Psoas muscle (tissue), 8 donors: Measurements from ENCODE around the gene IRF1. TPM values are rescaled to one million over a fixed set of nuclear protein-coding genes. Genes with fewer than 3 reads are reported as not detected.

Source experiments
- ATAC-seq, 4 donors: fragments of 200-7000 bp; cut with Tn5 transposase; one replicate each; pipeline ENCODE4 v1.9.1; 2020; ENCODE audit warnings: moderate library complexity in 3 of 4, mild to moderate bottlenecking in 2 of 4
- DNase-seq, 2 donors: peaks; one replicate each; pipeline ENCODE4 v3.0.0-alpha.2; 2020
- H3K27ac ChIP-seq: fragments of 200-600 bp; one replicate; pipeline ENCODE4 v1.8.0; 2022
- H3K27me3 ChIP-seq, 3 donors: fragments of 200-600 bp in 1 of 3; one replicate each; pipeline versions ENCODE4 v1.6.1 to v1.8.0; 2013 to 2022; ENCODE audit warnings: low read length in 2 of 3, mild to moderate bottlenecking in 2 of 3, moderate library complexity in 1 of 3; ENCODE audit not compliant: insufficient read depth in 3 of 3
- H3K36me3 ChIP-seq, 2 donors: fragments of 200-600 bp in 1 of 2; one replicate each; pipeline versions ENCODE4 v1.6.1 to v1.8.0; 2013 to 2022; ENCODE audit warnings: low read depth in 1 of 2, mild to moderate bottlenecking in 1 of 2, moderate library complexity in 1 of 2; ENCODE audit not compliant: insufficient read depth in 1 of 2
- H3K4me1 ChIP-seq: fragments of 200-600 bp; one replicate; pipeline ENCODE4 v1.8.0; 2022
- H3K4me3 ChIP-seq: fragments of 200-600 bp; one replicate; pipeline ENCODE4 v1.8.0; 2022; ENCODE audit warnings: mild to moderate bottlenecking
- H3K9me3 ChIP-seq: fragments of 200-600 bp; one replicate; pipeline ENCODE4 v1.8.0; 2022
- WGBS, 3 donors: extraction: QIAGEN DNeasy Blood & Tissue Kit; methylation state at CpG; one replicate each; pipeline versions ENCODE4 v1.1.6 to v1.1.7; 2013; 5-methylcytosine and 5-hydroxymethylcytosine counted together
- intact Hi-C, 2 donors: fragments of 100-400 bp; cut with DNase I; formaldehyde crosslinking; loops; one replicate each; pipeline versions ENCODE4 v1.11.0 to v1.14.2; 2022
- polyA plus RNA-seq, 3 donors: library from polyadenylated mRNA; stranded (reverse); fragments of 200-250 nt; gene quantifications; one replicate each; pipeline ENCODE4 v1.2.3, GENCODE V29; 2013
- total RNA-seq, 4 donors: library from RNA; stranded (reverse); fragmentation: NEBNext Ultra II Directional in 2 of 4; extraction: Animal tissue kit (Norgen Biotek cat#: 25700) in 2 of 4; gene quantifications; one replicate each; pipeline versions ENCODE4 v1.2.1 to v1.2.4, GENCODE V29; 2021 to 2023
- TF ChIP-seq, protein P1 (sequence below): fragments of 200-600 bp; IDR thresholded peaks from one replicate; pipeline ENCODE4 v1.8.0; 2022; ENCODE audit warnings: antibody characterized with exemption
- donor health status: healthy with polysubstance abuse.
- donor health status: DM: no; HTN: no; CAD: no; lungs with moderate emphysema.
- donor health status: Bipolar disorder and iron deficiency.
- donor health status: healthy.
- donor health status: DM: yes; HTN: yes; CAD: no.
- donor health status: DM: no; HTN: no; CAD: no.
- donor health status: DM: no; HTN: no; CAD: no.
- donor health status: DM: yes; HTN: yes; CAD: no.

IRF1 gene
- total and polyA plus RNA-seq, 7 donors, result 4.7 to 18.8 (median 11.8) TPM

DNA sequence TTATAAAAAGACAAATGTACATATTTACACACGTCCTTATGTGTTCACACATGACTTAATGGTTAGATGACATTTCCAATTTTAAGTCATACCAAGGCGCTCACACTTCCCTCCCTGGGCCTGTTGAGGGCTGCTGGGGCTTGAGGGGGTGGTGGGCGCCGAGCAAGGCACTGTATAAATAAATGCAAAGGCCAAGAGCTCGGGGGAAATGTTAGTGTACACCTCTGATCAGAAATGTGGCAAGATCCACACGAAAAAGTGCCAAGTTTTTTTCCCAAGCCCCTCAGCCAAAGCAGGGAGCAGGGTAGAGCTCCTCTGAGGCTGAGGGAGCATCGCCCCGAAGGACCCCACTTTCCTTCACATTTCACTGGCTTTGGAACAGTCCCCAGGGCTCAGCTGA is 7.5 kb downstream of the IRF1 start:
- no peak overlapping the region for H3K27ac ChIP-seq
- no peak for DNase-seq
- H3K9me3 ChIP-seq, result no peaks in the 10 kb centered on the region
- peaks cover 6% of the 10 kb centered on the region for H3K4me1 ChIP-seq
- 79 to 89% (median 87%) methylated on average over 8 of the region's 8 CpGs for WGBS, 3 donors
- H3K4me3 ChIP-seq, result no peak overlapping the region
- no peak for ATAC-seq
- intact Hi-C loops, result no loop called here
- peaks cover 0 to 52% of the 10 kb centered on the region in 2 donors for H3K36me3 ChIP-seq
- TF ChIP-seq, protein P1, sequence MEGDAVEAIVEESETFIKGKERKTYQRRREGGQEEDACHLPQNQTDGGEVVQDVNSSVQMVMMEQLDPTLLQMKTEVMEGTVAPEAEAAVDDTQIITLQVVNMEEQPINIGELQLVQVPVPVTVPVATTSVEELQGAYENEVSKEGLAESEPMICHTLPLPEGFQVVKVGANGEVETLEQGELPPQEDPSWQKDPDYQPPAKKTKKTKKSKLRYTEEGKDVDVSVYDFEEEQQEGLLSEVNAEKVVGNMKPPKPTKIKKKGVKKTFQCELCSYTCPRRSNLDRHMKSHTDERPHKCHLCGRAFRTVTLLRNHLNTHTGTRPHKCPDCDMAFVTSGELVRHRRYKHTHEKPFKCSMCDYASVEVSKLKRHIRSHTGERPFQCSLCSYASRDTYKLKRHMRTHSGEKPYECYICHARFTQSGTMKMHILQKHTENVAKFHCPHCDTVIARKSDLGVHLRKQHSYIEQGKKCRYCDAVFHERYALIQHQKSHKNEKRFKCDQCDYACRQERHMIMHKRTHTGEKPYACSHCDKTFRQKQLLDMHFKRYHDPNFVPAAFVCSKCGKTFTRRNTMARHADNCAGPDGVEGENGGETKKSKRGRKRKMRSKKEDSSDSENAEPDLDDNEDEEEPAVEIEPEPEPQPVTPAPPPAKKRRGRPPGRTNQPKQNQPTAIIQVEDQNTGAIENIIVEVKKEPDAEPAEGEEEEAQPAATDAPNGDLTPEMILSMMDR, result no peak
- no peaks in the 10 kb centered on the region for H3K27me3 ChIP-seq

DNA sequence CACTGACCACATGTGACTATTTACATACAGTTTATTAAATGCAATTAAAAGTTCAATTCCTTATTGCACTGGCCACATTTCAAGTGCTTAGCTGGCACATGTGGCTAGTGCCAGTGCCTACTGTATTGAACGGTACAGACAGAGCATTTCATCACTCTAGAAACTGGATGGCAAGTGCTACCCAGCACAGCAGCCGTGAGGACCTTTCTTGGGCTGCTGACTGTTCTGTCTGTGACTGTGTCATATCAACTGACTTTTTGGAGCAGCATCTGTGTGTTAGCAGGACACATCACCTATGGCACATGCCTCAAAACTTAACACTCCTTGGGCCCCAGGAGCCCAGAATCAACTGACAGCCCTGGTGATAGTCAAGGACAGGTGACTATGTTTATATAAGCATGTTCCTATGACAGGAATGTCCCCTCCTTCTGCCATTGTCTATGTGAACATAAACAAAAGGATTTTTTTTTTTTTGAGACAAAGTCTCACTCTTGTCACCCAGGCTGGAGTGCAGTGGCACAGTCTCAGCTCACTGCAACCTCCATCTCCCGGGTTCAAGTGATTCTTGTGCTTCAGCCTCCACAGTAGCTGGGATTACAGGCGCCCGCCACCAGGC is 8.9 kb downstream of the IRF1 start:
- no peak overlapping the region for H3K27ac ChIP-seq
- TF ChIP-seq, protein P1, result no peak
- 69 to 77% (median 69%) methylated on average over 5 of the region's 5 CpGs for WGBS, 3 donors
- no peaks in the 10 kb centered on the region for H3K9me3 ChIP-seq
- ATAC-seq (peak; percentile 42 to 80 (median 72)), DNase-seq (no peak)
- no peaks in the 10 kb centered on the region for H3K27me3 ChIP-seq
- H3K4me3 ChIP-seq, result no peak overlapping the region
- no peaks in the 10 kb centered on the region for H3K4me1 ChIP-seq
- intact Hi-C loops, result no loop called here
- H3K36me3 ChIP-seq, result peaks cover 0 to 38% of the 10 kb centered on the region in 2 donors

DNA sequence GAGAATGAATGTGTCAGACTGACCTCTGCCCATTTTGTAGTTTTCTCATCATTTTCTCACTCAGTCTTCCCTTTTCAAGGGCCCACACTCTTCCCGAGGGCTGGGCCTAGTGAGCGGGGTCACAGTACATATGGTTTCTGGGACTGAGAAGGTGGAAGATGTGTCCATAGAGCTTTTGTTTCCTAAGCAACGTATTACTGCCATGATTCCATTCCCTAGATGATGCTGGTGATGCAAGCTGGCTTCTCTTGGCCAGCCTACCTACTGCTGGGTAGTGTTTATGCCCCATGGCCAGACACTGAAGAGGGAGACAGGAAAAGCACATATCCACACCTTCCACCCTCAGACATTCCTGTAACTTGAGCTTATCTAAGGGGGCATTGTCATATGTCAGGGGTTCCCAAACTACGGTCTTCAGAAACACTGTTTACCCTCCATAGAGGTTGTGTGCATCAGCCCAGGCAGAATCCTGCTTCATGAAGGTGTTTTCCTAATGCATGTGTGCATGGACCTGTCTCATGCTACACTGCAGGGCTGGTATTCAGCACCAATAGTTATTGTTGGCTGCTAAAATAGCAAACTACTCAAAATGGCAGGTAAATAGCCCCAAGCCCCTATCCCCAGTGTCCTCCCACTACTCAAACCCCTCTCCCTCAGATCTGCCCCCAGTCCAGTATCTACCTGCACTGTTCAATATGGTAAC is 9.5 kb downstream of the IRF1 start:
- H3K4me1 ChIP-seq, result no peaks in the 10 kb centered on the region
- intact Hi-C loops, result no loop called here
- WGBS, 3 donors, result 76 to 89% (median 81%) methylated on average over 4 of the region's 4 CpGs

DNA sequence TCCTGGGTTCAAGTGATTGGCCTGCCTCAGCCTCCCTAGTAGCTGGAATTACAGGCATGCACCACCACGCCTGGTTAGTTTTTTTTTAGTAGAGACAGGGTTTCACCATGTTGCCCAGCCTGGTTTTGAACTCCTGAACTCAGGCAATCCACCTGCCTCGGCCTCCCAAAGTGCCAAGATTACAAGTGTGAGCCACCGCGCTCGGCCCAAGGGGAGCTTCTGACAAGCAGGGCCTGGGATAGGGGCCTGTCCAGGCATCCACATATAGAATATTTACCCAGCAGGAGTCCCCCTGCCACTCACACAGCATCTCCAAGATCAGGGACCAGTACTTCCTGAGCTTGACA is 10.1 kb downstream of the IRF1 start:
- peaks cover 0 to 28% of the 10 kb centered on the region in 2 donors for H3K36me3 ChIP-seq
- peaks cover 2% of the 10 kb centered on the region for H3K4me1 ChIP-seq
- TF ChIP-seq, protein P1, result no peak
- ATAC-seq, result no peak
- no peak overlapping the region for H3K27ac ChIP-seq
- no peaks in the 10 kb centered on the region for H3K9me3 ChIP-seq
- H3K4me3 ChIP-seq, result no peak overlapping the region
- intact Hi-C loops, result no loop called here
- H3K27me3 ChIP-seq, result no peaks in the 10 kb centered on the region
- no peak for DNase-seq
- WGBS, 3 donors, result 93 to 96% (median 94%) methylated on average over 5 of the region's 5 CpGs

More for the DNA sequence above, 9.5 kb downstream of the IRF1 start:
- ATAC-seq, result peak in 1 of 4 donors; percentile 4
- Histone ChIP-seq H3K36me3 (peaks cover 0 to 32% of the 10 kb centered on the region in 2 donors), H3K4me3 (no peak overlapping the region), H3K27me3 (no peaks in the 10 kb centered on the region), H3K27ac (no peak overlapping the region), H3K9me3 (no peaks in the 10 kb centered on the region)
- TF ChIP-seq, protein P1, result no peak
- DNase-seq, result no peak
